HCT116 (cell line): ENCODE results near the gene SLC44A3.

ENCODE experiments used
- CEBPB ChIP-seq: IDR thresholded peaks from 2 replicates; pipeline ENCODE4 v1.6.1; 2012; ENCODE audit warnings: low read depth
- EZH2 ChIP-seq: fragments of 200-600 bp; sonication (generic); IDR thresholded peaks from 2 replicates; pipeline ENCODE4 v1.6.1; 2017; ENCODE audit warnings: antibody characterized with exemption, mixed run types
- EZH2phosphoT487 ChIP-seq: fragments of 200-600 bp; IDR thresholded peaks from 2 replicates; pipeline ENCODE4 v1.6.1; 2018; ENCODE audit warnings: antibody characterized with exemption, borderline replicate concordance
- FOSL1 ChIP-seq: IDR thresholded peaks from 2 replicates; pipeline ENCODE4 v1.6.1; 2012; ENCODE audit warnings: low read depth
- JUND ChIP-seq: IDR thresholded peaks from 2 replicates; pipeline ENCODE4 v1.6.1; 2012
- POLR2A ChIP-seq: IDR thresholded peaks from 2 replicates; pipeline ENCODE4 v1.7.0; 2011; ENCODE audit warnings: borderline replicate concordance; ENCODE audit not compliant: insufficient read depth, insufficient read length; ENCODE audit errors: extremely low read depth
- POLR2AphosphoS5 ChIP-seq: IDR thresholded peaks from 2 replicates; pipeline ENCODE4 v1.6.1; 2011; ENCODE audit warnings: mild to moderate bottlenecking, low read depth, low read length, moderate library complexity
- RAD21 ChIP-seq: IDR thresholded peaks from 2 replicates; pipeline ENCODE4 v1.6.1; 2012; ENCODE audit warnings: low read depth, mild to moderate bottlenecking
- SRF ChIP-seq: IDR thresholded peaks from 2 replicates; pipeline ENCODE4 v1.6.1; 2012; ENCODE audit warnings: low read depth
- ZFX ChIP-seq: fragments of 450-650 bp; IDR thresholded peaks from 2 replicates; pipeline ENCODE4 v1.6.1; 2017
- TF ChIP-seq, protein P1 (sequence below), 3 experiments: fragments of 200-600 bp in 1 of 3; sonication (generic) in 1 of 3; IDR thresholded peaks in 2 of 3; conservative IDR thresholded peaks in 1 of 3; 2 replicates each; pipeline ENCODE4 v1.5.1; 2012 to 2017; ENCODE audit warnings: low read depth in 2 of 3, low read length in 2 of 3, antibody characterized with exemption in 1 of 3, borderline replicate concordance in 1 of 3, control low read depth in 1 of 3, mild to moderate bottlenecking in 1 of 3, mixed read lengths in 1 of 3, mixed run types in 1 of 3, moderate library complexity in 1 of 3; ENCODE audit not compliant: insufficient read depth in 1 of 3
- TF ChIP-seq, protein P2 (sequence below): IDR thresholded peaks from 2 replicates; pipeline ENCODE4 v1.6.1; 2012; ENCODE audit warnings: low read depth
- TF ChIP-seq, protein P3 (sequence below): IDR thresholded peaks from 2 replicates; pipeline ENCODE4 v1.6.1; 2011; ENCODE audit warnings: mild to moderate bottlenecking, low read length, moderate library complexity; ENCODE audit not compliant: insufficient replicate concordance; ENCODE audit errors: extremely low read depth
- TF ChIP-seq, protein P4 (sequence below): IDR thresholded peaks from 2 replicates; pipeline ENCODE4 v1.6.1; 2012

- TF ChIP-seq, protein P1, sequence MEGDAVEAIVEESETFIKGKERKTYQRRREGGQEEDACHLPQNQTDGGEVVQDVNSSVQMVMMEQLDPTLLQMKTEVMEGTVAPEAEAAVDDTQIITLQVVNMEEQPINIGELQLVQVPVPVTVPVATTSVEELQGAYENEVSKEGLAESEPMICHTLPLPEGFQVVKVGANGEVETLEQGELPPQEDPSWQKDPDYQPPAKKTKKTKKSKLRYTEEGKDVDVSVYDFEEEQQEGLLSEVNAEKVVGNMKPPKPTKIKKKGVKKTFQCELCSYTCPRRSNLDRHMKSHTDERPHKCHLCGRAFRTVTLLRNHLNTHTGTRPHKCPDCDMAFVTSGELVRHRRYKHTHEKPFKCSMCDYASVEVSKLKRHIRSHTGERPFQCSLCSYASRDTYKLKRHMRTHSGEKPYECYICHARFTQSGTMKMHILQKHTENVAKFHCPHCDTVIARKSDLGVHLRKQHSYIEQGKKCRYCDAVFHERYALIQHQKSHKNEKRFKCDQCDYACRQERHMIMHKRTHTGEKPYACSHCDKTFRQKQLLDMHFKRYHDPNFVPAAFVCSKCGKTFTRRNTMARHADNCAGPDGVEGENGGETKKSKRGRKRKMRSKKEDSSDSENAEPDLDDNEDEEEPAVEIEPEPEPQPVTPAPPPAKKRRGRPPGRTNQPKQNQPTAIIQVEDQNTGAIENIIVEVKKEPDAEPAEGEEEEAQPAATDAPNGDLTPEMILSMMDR (IDR thresholded peaks at IDR 0.05 in 2 of 3, conservative IDR thresholded peaks at IDR 0.05 in 1 of 3; ENCODE audit: borderline replicate concordance in 1 of 3, insufficient read depth in 1 of 3, low read depth in 2 of 3, low read length in 2 of 3), result no peak
- TF ChIP-seq POLR2A, result no peak
- TF ChIP-seq, protein P2, sequence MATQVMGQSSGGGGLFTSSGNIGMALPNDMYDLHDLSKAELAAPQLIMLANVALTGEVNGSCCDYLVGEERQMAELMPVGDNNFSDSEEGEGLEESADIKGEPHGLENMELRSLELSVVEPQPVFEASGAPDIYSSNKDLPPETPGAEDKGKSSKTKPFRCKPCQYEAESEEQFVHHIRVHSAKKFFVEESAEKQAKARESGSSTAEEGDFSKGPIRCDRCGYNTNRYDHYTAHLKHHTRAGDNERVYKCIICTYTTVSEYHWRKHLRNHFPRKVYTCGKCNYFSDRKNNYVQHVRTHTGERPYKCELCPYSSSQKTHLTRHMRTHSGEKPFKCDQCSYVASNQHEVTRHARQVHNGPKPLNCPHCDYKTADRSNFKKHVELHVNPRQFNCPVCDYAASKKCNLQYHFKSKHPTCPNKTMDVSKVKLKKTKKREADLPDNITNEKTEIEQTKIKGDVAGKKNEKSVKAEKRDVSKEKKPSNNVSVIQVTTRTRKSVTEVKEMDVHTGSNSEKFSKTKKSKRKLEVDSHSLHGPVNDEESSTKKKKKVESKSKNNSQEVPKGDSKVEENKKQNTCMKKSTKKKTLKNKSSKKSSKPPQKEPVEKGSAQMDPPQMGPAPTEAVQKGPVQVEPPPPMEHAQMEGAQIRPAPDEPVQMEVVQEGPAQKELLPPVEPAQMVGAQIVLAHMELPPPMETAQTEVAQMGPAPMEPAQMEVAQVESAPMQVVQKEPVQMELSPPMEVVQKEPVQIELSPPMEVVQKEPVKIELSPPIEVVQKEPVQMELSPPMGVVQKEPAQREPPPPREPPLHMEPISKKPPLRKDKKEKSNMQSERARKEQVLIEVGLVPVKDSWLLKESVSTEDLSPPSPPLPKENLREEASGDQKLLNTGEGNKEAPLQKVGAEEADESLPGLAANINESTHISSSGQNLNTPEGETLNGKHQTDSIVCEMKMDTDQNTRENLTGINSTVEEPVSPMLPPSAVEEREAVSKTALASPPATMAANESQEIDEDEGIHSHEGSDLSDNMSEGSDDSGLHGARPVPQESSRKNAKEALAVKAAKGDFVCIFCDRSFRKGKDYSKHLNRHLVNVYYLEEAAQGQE, result no peak
- no peak for TF ChIP-seq RAD21
- no peak for TF ChIP-seq EZH2
- TF ChIP-seq, protein P3, sequence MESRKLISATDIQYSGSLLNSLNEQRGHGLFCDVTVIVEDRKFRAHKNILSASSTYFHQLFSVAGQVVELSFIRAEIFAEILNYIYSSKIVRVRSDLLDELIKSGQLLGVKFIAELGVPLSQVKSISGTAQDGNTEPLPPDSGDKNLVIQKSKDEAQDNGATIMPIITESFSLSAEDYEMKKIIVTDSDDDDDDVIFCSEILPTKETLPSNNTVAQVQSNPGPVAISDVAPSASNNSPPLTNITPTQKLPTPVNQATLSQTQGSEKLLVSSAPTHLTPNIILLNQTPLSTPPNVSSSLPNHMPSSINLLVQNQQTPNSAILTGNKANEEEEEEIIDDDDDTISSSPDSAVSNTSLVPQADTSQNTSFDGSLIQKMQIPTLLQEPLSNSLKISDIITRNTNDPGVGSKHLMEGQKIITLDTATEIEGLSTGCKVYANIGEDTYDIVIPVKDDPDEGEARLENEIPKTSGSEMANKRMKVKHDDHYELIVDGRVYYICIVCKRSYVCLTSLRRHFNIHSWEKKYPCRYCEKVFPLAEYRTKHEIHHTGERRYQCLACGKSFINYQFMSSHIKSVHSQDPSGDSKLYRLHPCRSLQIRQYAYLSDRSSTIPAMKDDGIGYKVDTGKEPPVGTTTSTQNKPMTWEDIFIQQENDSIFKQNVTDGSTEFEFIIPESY, result no peak
- no peak for TF ChIP-seq EZH2phosphoT487
- TF ChIP-seq CEBPB, result no peak
- no peak for TF ChIP-seq JUND
- TF ChIP-seq ZFX, result no peak
- TF ChIP-seq, protein P4, sequence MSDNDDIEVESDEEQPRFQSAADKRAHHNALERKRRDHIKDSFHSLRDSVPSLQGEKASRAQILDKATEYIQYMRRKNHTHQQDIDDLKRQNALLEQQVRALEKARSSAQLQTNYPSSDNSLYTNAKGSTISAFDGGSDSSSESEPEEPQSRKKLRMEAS, result no peak
- TF ChIP-seq POLR2AphosphoS5, result no peak
- TF ChIP-seq FOSL1, result no peak
- no peak for TF ChIP-seq SRF
Observed at GRCh38 chr1:94793296-94793656, 26.9 kb upstream of the SLC44A3 start.
